GM12873 (cell line): ENCODE results near the gene CCDC17.

Source experiments
- CTCF ChIP-seq: IDR thresholded peaks from 2 replicates; pipeline ENCODE4 v1.5.1; 2012; ENCODE audit warnings: low read depth, mild to moderate bottlenecking, moderate library complexity, low read length, control low read depth; ENCODE audit not compliant: insufficient read depth; ENCODE audit errors: missing control alignments

Gene CCDC17

DNA sequence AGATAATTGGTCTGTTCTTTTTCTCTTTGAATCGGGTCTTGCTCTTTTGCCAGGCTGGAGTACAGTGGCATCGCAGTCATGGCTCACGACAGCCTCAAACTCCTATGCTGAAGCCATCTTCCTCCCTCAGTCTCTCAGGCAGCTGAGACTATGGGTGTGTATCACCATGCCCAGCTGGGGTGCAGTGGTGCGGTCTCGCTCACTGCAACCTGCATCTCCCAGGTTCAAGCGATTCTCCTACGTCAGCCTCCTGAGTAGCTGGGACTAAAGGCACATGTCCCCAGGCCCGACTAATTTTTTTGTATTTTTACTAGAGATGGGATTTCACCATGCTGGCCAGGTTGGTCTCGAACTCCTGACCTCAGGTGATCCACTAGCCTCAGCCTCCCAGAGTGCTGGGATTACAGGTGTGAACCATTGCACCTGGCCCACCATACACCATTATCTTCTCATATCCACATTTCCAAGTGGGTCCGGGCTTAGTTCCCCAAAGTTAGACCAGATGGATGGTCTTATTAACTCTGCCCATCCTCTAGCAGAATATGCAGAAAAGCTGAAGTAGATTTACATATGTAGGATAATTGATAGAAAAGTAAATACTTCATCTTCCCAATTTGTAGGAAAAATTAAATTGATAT, 13.1 kb downstream of the CCDC17 start:
- TF ChIP-seq CTCF, result no peak

GRCh38 chr1:45608175-45609156, 15.4 kb downstream of the CCDC17 start:
- no peak for TF ChIP-seq CTCF

- no peak for TF ChIP-seq CTCF
Measured at GRCh38 chr1:45607404-45608074, 16.3 kb downstream of the CCDC17 start.

DNA sequence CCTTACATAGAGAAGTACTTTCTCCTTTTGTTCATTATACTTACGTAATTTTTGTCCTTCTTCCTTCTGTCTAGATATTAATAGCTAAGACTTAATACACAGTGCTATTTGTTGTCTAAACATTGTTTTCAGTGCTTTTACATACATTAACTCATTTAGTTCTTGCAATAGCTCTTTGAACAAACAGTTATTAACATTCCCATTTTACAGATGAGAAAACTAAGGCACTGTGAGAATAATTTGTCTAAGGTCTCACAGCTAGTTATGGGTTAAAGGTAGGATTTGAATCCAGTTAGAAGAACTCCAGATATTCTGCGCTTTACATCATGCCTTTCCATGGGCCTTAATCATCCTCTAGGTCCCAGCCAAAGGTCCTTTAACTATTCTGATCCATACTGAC, 19.6 kb downstream of the CCDC17 start:
- TF ChIP-seq CTCF, result no peak

DNA sequence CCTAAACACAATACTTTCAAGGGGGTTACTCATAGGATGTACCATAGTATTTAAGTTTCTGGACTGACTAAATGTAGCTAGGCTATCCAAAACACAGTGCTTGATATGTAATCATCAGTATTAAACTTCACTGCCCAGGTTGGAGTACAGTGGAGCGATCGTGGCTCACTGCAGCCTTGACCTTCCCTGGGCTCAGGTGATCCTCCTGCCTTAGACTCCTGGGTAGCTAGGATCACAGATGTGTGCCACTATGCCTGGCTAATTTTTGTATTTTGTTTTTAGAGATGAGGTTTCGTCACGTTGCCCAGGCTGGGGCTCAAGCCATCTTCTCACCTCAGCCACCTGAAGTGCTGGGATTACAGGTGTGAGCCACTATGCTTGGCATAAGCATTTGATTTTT, 29.4 kb downstream of the CCDC17 start:
- no peak for TF ChIP-seq CTCF

- no peak for TF ChIP-seq CTCF
Measured at GRCh38 chr1:45589861-45590260, 34.0 kb downstream of the CCDC17 start.

DNA sequence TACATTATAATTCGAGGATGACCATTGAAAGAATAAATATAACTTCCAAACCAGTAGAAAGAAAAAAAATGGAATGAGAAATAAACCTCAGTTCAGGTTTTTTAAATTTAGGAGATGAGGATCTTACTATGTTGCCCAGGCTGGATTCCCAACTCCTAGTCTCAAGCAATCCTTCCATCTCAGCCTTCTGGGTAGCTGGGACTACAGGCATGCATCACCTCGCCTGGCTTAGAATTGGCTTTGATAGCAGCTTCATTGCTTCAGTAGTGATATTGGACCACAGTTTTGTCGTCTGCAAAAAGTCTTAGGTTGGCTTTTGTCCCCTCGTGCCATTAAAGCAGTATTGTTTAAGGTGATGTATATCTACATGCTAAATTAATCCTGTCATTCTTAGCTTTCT, 37.1 kb downstream of the CCDC17 start:
- TF ChIP-seq CTCF, result no peak
